ENCODE results near the gene SMYD1. TPM values are rescaled to one million over a fixed set of nuclear protein-coding genes. Genes with fewer than 3 reads are reported as not detected.

Gene SMYD1
- polyA plus RNA-seq, 4 donors: not detected

- no peak for DNase-seq (ENCODE audit: low read depth in 4 of 4, low spot score in 2 of 4)
Measured at GRCh38 chr2:88117973-88118372, 50.3 kb downstream of the SMYD1 start.

GRCh38 chr2:88121678-88122077 lies 54.1 kb downstream of the SMYD1 start:
- no peak for DNase-seq (ENCODE audit: low read depth in 4 of 4, low spot score in 2 of 4)

- DNase-seq (ENCODE audit: low read depth in 4 of 4, low spot score in 2 of 4): no peak
Measured at GRCh38 chr2:88122141-88122884, 54.7 kb downstream of the SMYD1 start.

- no peak for DNase-seq (ENCODE audit: low read depth in 4 of 4, low spot score in 2 of 4)
Measured at GRCh38 chr2:88123164-88123974, 55.7 kb downstream of the SMYD1 start.

- no peak for DNase-seq (ENCODE audit: low read depth in 4 of 4, low spot score in 2 of 4)
Measured at GRCh38 chr2:88123975-88124917, 56.6 kb downstream of the SMYD1 start.

- DNase-seq (ENCODE audit: low read depth in 4 of 4, low spot score in 2 of 4): no peak
Measured at GRCh38 chr2:88125344-88125923, 57.8 kb downstream of the SMYD1 start.

GRCh38 chr2:88125924-88126771 lies 58.5 kb downstream of the SMYD1 start:
- no peak for DNase-seq (ENCODE audit: low read depth in 4 of 4, low spot score in 2 of 4)

GRCh38 chr2:88126772-88127637 lies 59.4 kb downstream of the SMYD1 start:
- no peak for DNase-seq (ENCODE audit: low read depth in 4 of 4, low spot score in 2 of 4)

GRCh38 chr2:88127638-88127887 lies 59.9 kb downstream of the SMYD1 start:
- DNase-seq (ENCODE audit: low read depth in 4 of 4, low spot score in 2 of 4): no peak

- no peak for DNase-seq (ENCODE audit: low read depth in 4 of 4, low spot score in 2 of 4)
Measured at GRCh38 chr2:88127888-88128653, 60.4 kb downstream of the SMYD1 start, which contains the start of gene FABP1. Gene FABP1, minus strand, starts transcription at chr2:88128062. Its CDS starts 45 bp downstream, at chr2:88128017.

- no peak for DNase-seq (ENCODE audit: low read depth in 4 of 4, low spot score in 2 of 4)
Measured at GRCh38 chr2:88128654-88129312, 61.2 kb downstream of the SMYD1 start.

GRCh38 chr2:88129313-88129959 lies 61.8 kb downstream of the SMYD1 start:
- DNase-seq (ENCODE audit: low read depth in 4 of 4, low spot score in 2 of 4): no peak

GRCh38 chr2:88131201-88131998 lies 63.8 kb downstream of the SMYD1 start:
- DNase-seq (ENCODE audit: low read depth in 4 of 4, low spot score in 2 of 4): no peak

GRCh38 chr2:88131999-88132368 lies 64.4 kb downstream of the SMYD1 start:
- DNase-seq (ENCODE audit: low read depth in 4 of 4, low spot score in 2 of 4): no peak

GRCh38 chr2:88133875-88134274 lies 66.2 kb downstream of the SMYD1 start:
- no peak for DNase-seq (ENCODE audit: low read depth in 4 of 4, low spot score in 2 of 4)

- DNase-seq (ENCODE audit: low read depth in 4 of 4, low spot score in 2 of 4): no peak
Measured at GRCh38 chr2:88136817-88137216, 69.2 kb downstream of the SMYD1 start.
